ENCODE data around the gene LPCAT1.

- TF ChIP-seq, protein P1, sequence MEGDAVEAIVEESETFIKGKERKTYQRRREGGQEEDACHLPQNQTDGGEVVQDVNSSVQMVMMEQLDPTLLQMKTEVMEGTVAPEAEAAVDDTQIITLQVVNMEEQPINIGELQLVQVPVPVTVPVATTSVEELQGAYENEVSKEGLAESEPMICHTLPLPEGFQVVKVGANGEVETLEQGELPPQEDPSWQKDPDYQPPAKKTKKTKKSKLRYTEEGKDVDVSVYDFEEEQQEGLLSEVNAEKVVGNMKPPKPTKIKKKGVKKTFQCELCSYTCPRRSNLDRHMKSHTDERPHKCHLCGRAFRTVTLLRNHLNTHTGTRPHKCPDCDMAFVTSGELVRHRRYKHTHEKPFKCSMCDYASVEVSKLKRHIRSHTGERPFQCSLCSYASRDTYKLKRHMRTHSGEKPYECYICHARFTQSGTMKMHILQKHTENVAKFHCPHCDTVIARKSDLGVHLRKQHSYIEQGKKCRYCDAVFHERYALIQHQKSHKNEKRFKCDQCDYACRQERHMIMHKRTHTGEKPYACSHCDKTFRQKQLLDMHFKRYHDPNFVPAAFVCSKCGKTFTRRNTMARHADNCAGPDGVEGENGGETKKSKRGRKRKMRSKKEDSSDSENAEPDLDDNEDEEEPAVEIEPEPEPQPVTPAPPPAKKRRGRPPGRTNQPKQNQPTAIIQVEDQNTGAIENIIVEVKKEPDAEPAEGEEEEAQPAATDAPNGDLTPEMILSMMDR (IDR thresholded peaks at IDR 0.05): no peak
- no peak for TF ChIP-seq ZFX (IDR thresholded peaks at IDR 0.05; ENCODE audit: borderline replicate concordance)
Measured at GRCh38 chr5:1453613-1454012, 70.1 kb downstream of the LPCAT1 start.

Data from 22Rv1 (cell line).